RKO (cell line): ENCODE data around the gene FAM184A.
A peak's percentile ranks its signal among the peaks of the same experiment; 100 is the strongest.
"Not testable (repeated sequence)": the region's sequence is repeated elsewhere in the genome, so short reads cannot be mapped to it uniquely, and the experiment has no call there.

Experiments
- DNase-seq: peaks from one replicate; pipeline ENCODE4 v3.0.0-alpha.2; 2016; ENCODE audit warnings: low spot score

Gene FAM184A

DNA sequence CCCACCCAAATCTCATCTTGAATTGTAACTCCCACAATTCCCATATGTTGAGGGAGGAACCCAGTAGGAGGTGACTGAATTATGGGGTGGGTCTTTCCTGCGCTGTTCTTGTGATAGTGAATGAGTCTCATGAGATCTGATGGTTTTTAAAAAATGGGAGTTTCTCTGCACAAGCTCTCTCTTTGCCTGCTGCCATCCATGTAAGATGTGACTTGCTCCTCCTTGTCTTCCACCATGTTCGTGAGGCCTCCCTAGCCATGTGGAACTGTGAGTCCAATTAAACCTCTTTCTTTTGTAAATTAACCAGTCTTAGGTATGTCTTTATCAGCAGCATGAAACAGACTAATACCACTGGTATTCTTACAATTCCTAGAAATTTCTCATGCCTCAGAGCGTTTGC lies 69.2 kb downstream of the FAM184A start:
- DNase-seq = not testable (repeated sequence)

- no peak for DNase-seq
Measured at GRCh38 chr6:119006974-119007373, 71.5 kb downstream of the FAM184A start.

DNA sequence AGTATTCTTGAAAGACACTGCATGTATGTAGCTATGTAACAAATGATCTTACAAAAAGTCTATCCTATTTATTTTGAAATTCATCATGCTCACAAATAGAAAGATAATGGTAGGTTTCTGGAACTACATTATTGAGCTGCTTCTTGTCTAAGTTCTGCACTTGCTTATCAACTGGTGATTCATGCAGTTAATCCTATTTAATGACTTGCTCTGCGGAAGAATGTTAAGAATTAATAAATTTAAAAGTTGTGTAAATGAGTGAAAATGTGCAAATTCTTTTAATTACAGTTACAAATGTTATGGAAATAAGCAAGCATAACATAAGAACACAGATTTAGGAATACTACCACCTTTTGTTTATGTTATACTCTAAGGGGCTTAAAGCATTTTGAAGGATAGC lies 76.4 kb downstream of the FAM184A start:
- no peak for DNase-seq

- DNase-seq = no peak
Measured at GRCh38 chr6:118999494-119000040, 78.9 kb downstream of the FAM184A start.

DNA sequence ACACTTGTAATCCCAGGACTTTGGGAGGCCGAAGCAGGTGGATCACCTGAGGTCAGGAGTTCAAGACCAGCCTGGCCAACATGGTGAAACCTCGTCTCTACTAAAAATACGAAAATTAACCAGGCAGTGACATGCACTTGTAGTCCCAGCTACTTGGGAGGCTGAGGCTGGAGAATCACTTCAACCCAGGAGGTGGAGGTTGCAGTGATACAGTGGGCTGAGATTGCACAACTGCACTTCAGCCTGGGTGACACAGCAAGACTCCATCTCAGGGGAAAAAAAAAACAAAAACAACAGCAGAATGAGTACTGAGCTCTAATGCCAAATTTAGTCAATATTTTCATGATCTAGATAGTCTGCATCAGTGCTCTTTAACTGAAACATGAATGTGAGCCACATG lies 81.0 kb downstream of the FAM184A start:
- not testable (repeated sequence) for DNase-seq

DNA sequence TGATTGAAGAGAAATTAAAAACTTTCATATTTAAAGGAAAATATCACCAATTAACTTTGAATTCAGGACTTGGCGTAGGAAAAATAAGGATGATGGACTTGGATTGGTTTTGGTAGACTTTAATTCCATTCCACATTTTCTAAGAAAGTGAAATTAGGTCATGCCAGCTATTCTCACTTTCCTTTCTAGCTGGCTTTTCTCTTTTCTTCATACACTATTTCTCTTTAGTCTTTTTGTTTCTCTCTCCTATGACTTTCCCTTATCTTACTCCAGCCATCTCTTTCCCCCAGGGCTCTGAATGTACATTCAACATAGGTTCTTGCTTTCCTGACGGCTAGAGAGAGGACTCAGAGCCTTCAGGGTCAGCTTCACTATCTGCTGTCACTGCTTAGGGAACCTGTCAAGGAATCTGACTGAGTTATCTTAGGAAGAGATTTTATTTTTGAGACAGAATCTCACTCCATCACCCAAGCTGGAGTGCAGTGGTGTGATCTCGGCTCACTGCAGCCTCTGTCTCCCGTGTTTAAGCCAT lies 82.1 kb downstream of the FAM184A start:
- no peak for DNase-seq

DNA sequence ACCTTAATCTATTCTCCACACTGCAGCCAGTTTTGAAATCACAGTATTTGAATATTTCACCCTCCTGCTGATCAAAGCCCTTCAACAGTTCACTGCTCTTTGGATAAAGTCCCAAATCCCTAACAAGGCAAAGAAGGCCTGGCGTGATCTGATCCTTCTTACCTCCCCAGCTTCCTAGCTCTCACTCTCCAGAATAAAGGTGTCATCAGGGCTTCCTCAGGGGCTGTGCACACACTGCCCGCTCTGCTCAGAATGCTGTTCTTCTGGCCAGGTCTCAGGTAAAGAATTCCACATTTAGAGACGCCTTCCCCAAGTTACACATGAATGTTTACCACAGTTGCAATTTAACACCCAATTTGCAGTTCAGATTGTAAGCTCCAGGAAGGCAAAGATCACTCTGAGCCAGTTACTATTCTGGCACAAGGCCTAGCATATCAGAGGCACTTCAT lies 84.6 kb downstream of the FAM184A start:
- no peak for DNase-seq

GRCh38 chr6:118993358-118993757 lies 85.1 kb downstream of the FAM184A start:
- no peak for DNase-seq

- no peak for DNase-seq
Measured at GRCh38 chr6:118992186-118992795, 86.2 kb downstream of the FAM184A start.

GRCh38 chr6:118986312-118986711 lies 92.2 kb downstream of the FAM184A start:
- DNase-seq = no peak

- DNase-seq = no peak
Measured at GRCh38 chr6:118985123-118985830, 93.2 kb downstream of the FAM184A start.

DNA sequence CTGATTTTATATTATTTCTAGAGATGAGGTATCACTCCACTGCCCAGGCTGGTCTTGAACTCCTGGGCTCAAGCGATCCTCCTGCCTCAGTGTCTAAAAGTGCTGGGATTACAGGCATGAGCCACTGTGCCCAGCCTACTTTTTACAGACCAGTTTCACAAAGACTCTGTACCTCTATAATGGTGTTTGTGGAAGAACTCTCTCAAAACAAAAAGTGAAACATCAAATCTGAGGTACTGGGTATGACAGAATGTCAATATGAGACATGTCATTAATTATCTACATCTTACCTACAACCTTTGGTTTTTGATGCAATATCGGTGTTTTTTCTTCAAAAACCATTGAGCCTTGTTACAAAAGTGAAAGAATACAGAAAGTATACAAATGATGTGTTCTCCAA lies 94.1 kb downstream of the FAM184A start:
- DNase-seq = no peak

- no peak for DNase-seq
Measured at GRCh38 chr6:118982575-118982911, 95.9 kb downstream of the FAM184A start.

DNA sequence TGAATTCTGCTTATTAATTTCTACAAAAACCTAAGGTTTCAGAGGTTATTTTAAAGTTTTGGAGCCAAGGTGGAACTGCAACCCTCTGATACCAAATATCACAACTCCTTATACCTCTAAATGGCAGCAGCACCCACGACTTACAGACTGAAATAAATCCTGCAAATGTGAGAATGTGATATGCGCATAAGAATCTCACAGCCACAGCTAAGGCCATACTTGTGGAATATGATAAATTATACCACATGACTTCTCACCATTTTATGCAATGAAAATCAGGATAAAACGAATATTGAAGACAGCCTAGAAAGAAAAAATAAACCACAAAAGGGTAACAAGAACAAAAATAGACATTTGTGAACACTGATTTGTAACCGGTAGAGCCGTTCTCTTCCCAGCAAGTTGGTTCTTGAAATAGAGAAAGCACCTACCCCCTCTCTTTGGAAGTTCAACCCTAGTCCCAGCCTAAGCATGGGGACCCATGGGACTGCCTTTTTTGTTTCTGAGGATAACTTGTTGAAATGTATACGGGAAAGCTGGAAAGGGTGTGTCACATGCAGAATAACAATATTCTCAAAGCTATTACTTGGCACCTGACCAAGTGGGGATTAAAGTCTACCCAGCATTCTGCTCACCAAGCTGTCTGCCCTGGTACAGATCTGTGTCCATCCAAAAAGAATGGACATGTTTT lies 96.4 kb downstream of the FAM184A start:
- DNase-seq = no peak

- no peak for DNase-seq
Measured at GRCh38 chr6:118980063-118980462, 98.4 kb downstream of the FAM184A start.

DNA sequence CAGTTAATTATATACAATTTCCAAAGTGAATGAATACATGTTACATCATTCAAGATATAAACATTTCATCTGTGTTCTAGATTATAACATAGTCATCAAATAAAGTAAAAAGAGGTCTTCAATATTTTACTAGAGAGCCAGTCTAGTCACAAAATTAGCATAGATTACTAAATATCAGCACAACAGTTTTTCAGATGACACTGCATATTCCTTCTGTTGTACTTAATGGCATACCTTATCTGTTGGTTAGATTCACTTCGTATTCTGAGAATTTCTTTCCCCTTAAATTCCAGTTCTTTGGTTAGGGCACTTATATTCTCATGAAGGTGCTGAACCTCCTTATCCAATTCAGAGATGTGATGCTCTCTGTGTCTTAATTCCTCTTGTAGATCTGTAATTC lies 103.7 kb downstream of the FAM184A start:
- DNase-seq = no peak

GRCh38 chr6:118971682-118972081 lies 106.8 kb downstream of the FAM184A start:
- no peak for DNase-seq

- no peak for DNase-seq
Measured at GRCh38 chr6:118970866-118971265, 107.6 kb downstream of the FAM184A start.

DNA sequence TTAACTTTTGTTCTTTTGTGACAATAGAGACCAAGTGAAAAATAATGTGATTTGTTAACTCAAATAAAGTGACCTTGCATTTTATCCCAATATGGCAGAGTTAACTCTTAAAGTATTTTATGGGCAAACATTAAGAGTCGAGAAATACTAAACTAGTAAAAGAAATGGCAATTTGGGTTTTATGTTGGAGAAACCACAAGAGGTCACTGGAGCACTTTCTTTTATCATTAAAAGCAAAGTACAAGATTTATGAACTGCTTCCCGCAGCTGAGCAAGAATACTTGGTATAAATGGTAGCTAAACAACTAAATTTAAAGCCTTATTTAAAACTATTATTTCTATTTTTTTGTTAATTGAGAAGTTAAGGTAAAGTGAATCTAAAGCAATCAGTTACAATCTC lies 110.0 kb downstream of the FAM184A start:
- peak; percentile 59 for DNase-seq

DNA sequence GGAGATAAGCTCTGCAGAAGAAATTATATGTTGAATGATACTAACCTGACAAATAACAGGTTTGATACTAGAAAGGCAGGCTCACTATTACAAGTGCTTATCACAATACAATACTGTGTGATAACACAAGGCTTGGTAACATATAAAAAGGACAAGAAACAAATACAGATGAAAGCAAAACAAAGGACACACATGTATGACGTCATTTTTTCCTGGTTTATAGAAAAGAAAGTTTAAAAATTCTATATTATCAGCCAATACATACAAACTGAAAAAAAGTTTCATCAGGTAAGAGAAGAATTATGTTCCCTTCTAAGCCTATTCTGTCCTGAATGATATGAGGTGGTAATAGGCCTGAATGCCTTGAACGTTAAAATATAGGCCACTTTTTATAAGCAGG lies 111.2 kb downstream of the FAM184A start:
- no peak for DNase-seq

- DNase-seq = no peak
Measured at GRCh38 chr6:118965843-118966370, 112.6 kb downstream of the FAM184A start.

DNA sequence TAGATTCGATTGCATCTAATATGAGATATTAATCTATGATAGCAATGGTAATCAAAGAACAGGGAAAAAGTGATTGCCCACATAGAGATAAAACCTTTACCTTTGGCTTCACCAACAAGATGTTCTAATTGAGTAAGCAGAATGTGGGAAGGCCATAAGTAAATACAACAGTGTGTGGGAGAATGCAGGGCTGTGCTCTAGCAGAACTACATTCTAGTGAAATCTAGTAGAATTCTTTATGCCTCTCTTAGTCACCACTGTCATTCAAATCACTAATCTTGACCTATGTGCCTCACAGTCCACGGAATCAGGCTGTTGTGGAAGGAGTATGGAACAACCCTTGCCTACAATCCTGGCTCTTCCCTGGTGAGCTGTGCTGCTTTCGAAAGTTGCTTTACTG lies 113.1 kb downstream of the FAM184A start:
- no peak for DNase-seq

DNA sequence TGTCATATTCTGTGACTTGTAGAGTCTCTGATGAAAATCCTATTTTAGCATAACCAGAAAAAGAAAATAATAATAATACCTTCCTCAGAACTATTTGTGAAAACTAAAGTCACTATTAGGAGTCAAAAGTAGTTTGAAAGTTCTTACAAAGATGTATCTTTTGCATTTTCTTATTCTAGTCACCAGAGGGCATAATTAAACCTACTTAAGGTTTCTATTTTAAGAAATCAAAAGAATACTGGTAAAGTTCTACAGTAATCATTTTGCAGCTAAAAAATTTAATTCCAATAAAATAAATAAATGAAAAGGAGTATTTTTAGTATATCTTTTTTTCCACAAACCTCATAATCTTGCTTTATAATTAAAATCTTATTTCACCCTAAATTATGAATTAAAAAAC lies 115.5 kb downstream of the FAM184A start:
- peak; percentile 47 for DNase-seq
